Measurements from ENCODE around the gene NEGR1. TPM values are rescaled to one million over a fixed set of nuclear protein-coding genes. Genes with fewer than 3 reads are reported as not detected.

The NEGR1 gene
- total RNA-seq, 1 donor from 2014 or later, result 2.4 TPM

GRCh38 chr1:72015006-72015405 lies 267.3 kb downstream of the NEGR1 start:
- H3K36me3 Mint-ChIP-seq, result no peaks in the 10 kb centered on the region
- no peaks in the 10 kb centered on the region for H3K9me3 Mint-ChIP-seq
- no peaks in the 10 kb centered on the region for H3K27me3 Mint-ChIP-seq (ENCODE audit: low read depth)
- no peak for DNase-seq (ENCODE audit: low spot score in 2 of 2, unreplicated experiment in 2 of 2)
- no peak overlapping the region for H3K27ac Mint-ChIP-seq
- H3K4me3 Mint-ChIP-seq, result no peak overlapping the region
- peaks cover 3% of the 10 kb centered on the region for H3K4me1 Mint-ChIP-seq
- TF ChIP-seq, protein P1, sequence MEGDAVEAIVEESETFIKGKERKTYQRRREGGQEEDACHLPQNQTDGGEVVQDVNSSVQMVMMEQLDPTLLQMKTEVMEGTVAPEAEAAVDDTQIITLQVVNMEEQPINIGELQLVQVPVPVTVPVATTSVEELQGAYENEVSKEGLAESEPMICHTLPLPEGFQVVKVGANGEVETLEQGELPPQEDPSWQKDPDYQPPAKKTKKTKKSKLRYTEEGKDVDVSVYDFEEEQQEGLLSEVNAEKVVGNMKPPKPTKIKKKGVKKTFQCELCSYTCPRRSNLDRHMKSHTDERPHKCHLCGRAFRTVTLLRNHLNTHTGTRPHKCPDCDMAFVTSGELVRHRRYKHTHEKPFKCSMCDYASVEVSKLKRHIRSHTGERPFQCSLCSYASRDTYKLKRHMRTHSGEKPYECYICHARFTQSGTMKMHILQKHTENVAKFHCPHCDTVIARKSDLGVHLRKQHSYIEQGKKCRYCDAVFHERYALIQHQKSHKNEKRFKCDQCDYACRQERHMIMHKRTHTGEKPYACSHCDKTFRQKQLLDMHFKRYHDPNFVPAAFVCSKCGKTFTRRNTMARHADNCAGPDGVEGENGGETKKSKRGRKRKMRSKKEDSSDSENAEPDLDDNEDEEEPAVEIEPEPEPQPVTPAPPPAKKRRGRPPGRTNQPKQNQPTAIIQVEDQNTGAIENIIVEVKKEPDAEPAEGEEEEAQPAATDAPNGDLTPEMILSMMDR (IDR thresholded peaks at IDR 0.05; ENCODE audit: unreplicated experiment), result no peak

DNA sequence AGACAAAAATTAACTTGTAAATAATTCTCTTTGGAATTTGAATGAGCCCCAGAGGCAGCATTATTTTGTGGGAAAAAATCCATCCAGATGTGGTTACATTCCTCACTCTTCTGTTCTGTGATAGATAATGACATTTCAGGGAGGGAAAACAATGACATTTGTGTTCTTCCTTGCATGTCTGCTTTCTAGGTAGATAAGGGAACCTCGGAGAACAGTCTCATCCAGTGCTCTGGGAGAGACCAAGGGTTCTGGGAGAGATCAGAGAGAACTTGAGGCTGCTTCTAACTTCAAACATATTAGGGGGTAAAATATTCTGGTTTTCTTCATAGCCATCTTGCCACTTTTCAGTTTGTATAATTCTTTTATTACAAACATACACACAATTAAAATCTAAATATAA lies 269.2 kb downstream of the NEGR1 start:
- DNase-seq (ENCODE audit: low spot score in 2 of 2, unreplicated experiment in 2 of 2), result no peak
- TF ChIP-seq, protein P1 (IDR thresholded peaks at IDR 0.05; ENCODE audit: unreplicated experiment), result no peak
- Mint-ChIP-seq H3K27me3 (ENCODE audit: low read depth) (no peaks in the 10 kb centered on the region), H3K4me3 (no peak overlapping the region), H3K9me3 (no peaks in the 10 kb centered on the region), H3K36me3 (no peaks in the 10 kb centered on the region), H3K27ac (no peak overlapping the region), H3K4me1 (peaks cover 9% of the 10 kb centered on the region)

GRCh38 chr1:72011721-72012120 lies 270.6 kb downstream of the NEGR1 start:
- peaks cover 9% of the 10 kb centered on the region for H3K4me1 Mint-ChIP-seq
- H3K36me3 Mint-ChIP-seq, result no peaks in the 10 kb centered on the region
- no peaks in the 10 kb centered on the region for H3K9me3 Mint-ChIP-seq
- H3K27me3 Mint-ChIP-seq (ENCODE audit: low read depth), result no peaks in the 10 kb centered on the region
- no peak overlapping the region for H3K4me3 Mint-ChIP-seq
- DNase-seq (ENCODE audit: low spot score in 2 of 2, unreplicated experiment in 2 of 2), result no peak
- TF ChIP-seq, protein P1 (IDR thresholded peaks at IDR 0.05; ENCODE audit: unreplicated experiment), result no peak
- H3K27ac Mint-ChIP-seq, result no peak overlapping the region

DNA sequence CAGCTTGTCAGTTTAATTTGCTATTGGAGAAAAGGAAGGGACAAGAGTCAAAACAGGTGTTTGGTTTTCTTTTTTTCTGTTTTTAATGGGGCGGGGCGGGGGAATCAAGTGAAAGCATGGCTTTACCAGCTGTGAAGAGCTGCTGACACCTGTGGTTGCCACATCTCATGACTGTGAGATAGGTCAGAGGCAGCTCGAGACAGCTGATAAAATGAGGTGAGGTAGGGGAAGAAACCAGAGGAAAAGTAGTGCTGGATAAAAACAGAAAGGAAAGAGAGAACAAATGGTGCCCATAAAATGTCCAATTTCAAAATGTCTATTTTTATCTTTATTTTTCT lies 272.3 kb downstream of the NEGR1 start:
- Mint-ChIP-seq H3K9me3 (no peaks in the 10 kb centered on the region), H3K4me1 (peaks cover 12% of the 10 kb centered on the region), H3K27me3 (ENCODE audit: low read depth) (no peaks in the 10 kb centered on the region), H3K4me3 (no peak overlapping the region), H3K27ac (no peak overlapping the region), H3K36me3 (no peaks in the 10 kb centered on the region)
- DNase-seq (ENCODE audit: low spot score in 2 of 2, unreplicated experiment in 2 of 2), result no peak
- TF ChIP-seq, protein P1 (IDR thresholded peaks at IDR 0.05; ENCODE audit: unreplicated experiment), result no peak

DNA sequence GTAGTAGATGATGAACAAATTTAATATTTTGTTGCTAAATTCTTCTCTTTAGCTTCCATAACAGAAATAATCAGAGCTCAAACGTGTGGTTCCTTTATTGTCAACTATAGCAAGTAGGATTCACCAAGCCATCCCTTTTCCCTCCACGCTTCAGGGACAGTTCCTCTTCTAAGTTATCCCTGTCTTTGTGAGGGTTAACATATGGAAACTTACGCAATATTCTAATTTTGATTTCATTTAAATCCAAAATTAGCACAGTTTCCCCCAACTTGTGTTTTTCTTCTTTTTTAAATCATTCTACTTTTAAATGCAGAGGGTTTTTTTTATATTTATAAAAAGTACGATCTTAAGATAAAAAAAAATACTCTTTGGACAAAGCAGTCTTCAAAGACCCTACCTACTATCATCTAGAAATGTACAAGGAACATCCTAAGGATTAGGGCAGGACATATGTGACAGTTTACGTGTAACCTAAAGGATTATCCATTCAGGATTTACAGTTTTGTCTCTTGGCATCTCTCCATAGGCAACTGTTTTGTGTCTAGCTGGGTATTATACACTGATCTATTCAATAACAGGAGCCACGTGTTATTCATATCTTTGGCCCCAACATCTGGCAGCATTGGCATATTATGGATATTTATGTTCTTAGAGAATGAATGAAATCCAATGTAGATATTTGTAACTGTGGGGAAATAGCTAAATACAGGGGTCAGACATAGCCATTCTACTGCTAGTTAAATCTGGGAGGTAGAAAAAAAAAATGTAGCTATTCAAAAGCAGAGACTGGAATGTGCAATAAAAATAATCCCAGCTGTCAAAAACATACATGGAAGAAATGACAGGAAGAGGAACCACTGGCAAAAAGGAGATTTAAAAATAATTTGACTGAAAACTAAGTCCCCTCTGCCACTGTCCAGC lies 272.9 kb downstream of the NEGR1 start:
- Mint-ChIP-seq H3K27me3 (ENCODE audit: low read depth) (no peaks in the 10 kb centered on the region), H3K4me1 (peaks cover 12% of the 10 kb centered on the region), H3K36me3 (no peaks in the 10 kb centered on the region), H3K4me3 (no peak overlapping the region), H3K9me3 (no peaks in the 10 kb centered on the region), H3K27ac (no peak overlapping the region)
- no peak for DNase-seq (ENCODE audit: low spot score in 2 of 2, unreplicated experiment in 2 of 2)
- TF ChIP-seq, protein P1 (IDR thresholded peaks at IDR 0.05; ENCODE audit: unreplicated experiment), result no peak
